Testis (tissue), 3 donors: ENCODE data around the gene PSG6. TPM values are rescaled to one million over a fixed set of nuclear protein-coding genes. Genes with fewer than 3 reads are reported as not detected.
"Not testable (repeated sequence)": the region's sequence is repeated elsewhere in the genome, so short reads cannot be mapped to it uniquely, and the experiment has no call there.

Source experiments
- DNase-seq: peaks from one replicate; pipeline ENCODE4 v3.0.0-alpha.2; 2019
- H3K27ac ChIP-seq, 2 donors: fragments of 200-600 bp; sonication (generic); one replicate each; pipeline ENCODE4 v1.5.1; 2019
- H3K27me3 ChIP-seq: fragments of 200-600 bp; sonication (generic); one replicate; pipeline ENCODE4 v1.5.1; 2019
- H3K36me3 ChIP-seq: fragments of 200-600 bp; sonication (generic); one replicate; pipeline ENCODE4 v1.5.1; 2017; ENCODE audit warnings: low read depth; ENCODE audit errors: missing control alignments
- H3K4me1 ChIP-seq: fragments of 200-600 bp; sonication (generic); one replicate; pipeline ENCODE4 v1.5.1; 2019
- H3K4me3 ChIP-seq, 2 donors: fragments of 200-600 bp; sonication (generic); one replicate each; pipeline ENCODE4 v1.5.1; 2017 to 2019
- H3K9me3 ChIP-seq: fragments of 200-600 bp; sonication (generic); one replicate; pipeline ENCODE4 v1.5.1; 2017
- CTCF ChIP-seq, 3 experiments: fragments of 450-650 bp in 2 of 3; fragments of 200-600 bp in 1 of 3; sonication (generic) in 1 of 3; IDR thresholded peaks; one replicate each; pipeline ENCODE4 v1.5.1; 2016 to 2019; ENCODE audit warnings: antibody characterized with exemption in 3 of 3, mild to moderate bottlenecking in 2 of 3, moderate library complexity in 1 of 3
- POLR2A ChIP-seq: fragments of 450-650 bp; IDR thresholded peaks from one replicate; pipeline ENCODE4 v1.6.1; 2017; ENCODE audit warnings: antibody characterized with exemption, mild to moderate bottlenecking, moderate library complexity
- WGBS, 2 donors: methylation state at CpG; one replicate each; pipeline ENCODE4 v1.1.5; 2018; 5-methylcytosine and 5-hydroxymethylcytosine counted together
- intact Hi-C: fragments of 100-400 bp; cut with DNase I; formaldehyde crosslinking; loops from one replicate; pipeline ENCODE4 v1.15.1; 2023; ENCODE audit warnings: low total_unique reads
- polyA plus RNA-seq: library from polyadenylated mRNA; stranded (reverse); fragments of 350-450 nt; fragmentation: Illumina TruSeq; extraction: RNeasy Lipid Tissue Mini Kit (QIAGEN cat#74804); gene quantifications from one replicate; pipeline ENCODE4 v1.2.3, GENCODE V29; 2014; ENCODE audit warnings: low read depth, low replicate concordance; ENCODE audit not compliant: insufficient read depth
- total RNA-seq, 2 donors: library from RNA; depleted of rRNA; stranded (reverse); fragments of >200 nt; gene quantifications; one replicate each; pipeline ENCODE4 v1.2.3, GENCODE V29; 2016

Gene PSG6
- total and polyA plus RNA-seq, 3 donors from 2014 or later: not detected

DNA sequence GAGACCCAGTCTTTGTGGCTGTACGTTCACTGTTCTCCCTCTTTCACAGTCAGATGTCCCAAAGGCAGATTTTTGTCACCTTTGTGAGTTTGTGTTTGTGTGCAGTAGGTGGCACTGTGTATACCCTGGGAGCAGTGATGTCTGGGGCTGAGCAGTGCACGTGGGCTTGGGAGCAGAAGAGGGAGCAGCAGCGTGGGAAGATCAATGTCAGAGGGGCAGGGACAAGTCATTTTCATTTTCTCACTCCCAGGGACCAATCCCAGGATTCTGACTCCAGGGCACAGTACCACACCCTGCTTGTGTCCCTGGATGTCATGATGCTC, 2.0 kb upstream of the PSG6 start:
- no peak for DNase-seq
- Histone ChIP-seq H3K27ac (no peak overlapping the region), H3K27me3 (no peaks in the 10 kb centered on the region), H3K36me3 (no peaks in the 10 kb centered on the region), H3K9me3 (no peaks in the 10 kb centered on the region), H3K4me1 (no peaks in the 10 kb centered on the region), H3K4me3 (no peak overlapping the region)
- TF ChIP-seq POLR2A: no peak
- TF ChIP-seq CTCF (IDR thresholded peaks at IDR 0.05): no peak
- 32 to 35% methylated on average over 3 of the region's 3 CpGs for WGBS, 2 donors
- intact Hi-C loops: no loop called here

DNA sequence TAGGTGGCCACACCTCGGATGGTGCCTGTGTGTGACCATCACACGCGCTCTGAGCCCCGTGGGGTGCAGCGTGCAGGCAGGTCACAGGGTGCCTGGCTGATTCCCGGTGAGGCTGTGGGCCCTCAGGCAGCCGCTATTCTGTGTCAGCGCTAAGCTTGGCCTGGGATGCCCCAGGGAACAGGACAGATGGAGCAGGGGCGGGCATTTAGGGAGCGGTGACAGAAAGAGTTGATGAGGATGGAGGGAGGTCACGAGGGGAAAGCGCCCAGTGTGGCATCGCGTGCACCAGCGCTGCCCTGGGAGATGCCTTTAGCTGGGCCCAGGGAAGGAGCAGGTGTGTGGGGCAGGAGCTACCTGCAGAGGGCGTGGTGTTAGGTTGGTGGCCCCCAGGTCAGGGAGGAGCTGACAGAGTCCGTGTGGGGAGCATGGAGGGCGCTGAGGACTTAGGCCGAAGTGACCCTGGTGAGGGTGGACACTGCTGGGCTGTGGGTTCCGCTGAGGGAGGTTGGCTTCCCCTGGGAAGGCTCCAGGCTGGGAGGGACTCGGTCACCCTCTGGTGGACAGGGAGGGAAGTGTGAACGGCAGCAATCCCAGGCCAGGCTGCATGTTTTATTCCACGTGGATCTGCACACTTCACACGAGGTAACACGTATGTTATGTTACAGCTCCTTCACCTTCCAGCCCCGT, 1.5 kb upstream of the PSG6 start:
- intact Hi-C loops, DNase-seq, H3K36me3 ChIP-seq: not testable (repeated sequence)

DNA sequence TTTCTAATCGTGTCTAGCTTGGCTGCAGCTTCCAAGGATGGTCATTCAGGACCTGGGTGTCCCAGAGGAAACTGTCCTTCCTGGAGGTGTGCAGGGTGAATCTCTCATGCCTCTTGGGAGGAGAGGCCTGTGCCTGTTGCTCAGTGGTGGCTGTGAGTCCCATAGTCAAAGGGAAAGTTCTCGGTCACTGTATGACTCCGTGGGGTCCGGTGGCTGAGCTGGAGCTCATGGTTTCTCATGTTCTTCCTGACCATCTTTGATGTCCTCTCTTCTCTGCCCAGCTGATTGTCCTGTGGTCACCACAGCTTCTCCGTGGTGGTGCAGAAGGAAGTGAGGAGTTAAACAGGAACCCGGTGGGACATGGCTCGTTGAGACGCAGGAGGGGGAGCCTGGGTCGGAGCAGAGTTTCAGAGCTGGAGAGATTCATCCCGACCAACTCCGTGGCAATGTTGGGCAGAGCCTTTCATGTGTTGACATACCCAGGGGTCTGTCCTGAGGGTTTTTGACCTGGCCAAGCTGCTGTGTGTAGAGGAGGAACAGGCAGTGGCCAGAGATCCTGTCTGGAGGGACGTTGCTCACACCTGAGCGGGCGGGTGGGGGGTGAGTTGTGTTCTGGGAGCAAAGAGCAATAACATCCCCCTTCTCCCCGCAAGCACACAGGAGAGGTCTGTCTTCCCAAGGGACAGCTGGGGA, 829 bp upstream of the PSG6 start:
- H3K27me3 ChIP-seq, H3K36me3 ChIP-seq, H3K9me3 ChIP-seq, intact Hi-C loops, H3K4me3 ChIP-seq, DNase-seq, H3K4me1 ChIP-seq, H3K27ac ChIP-seq: not testable (repeated sequence)
- WGBS, 2 donors: 71 to 82% methylated on average over 15 of the region's 15 CpGs

More for the DNA sequence above, 1.5 kb upstream of the PSG6 start:
- not testable (repeated sequence) for H3K27me3 ChIP-seq, H3K4me1 ChIP-seq, H3K9me3 ChIP-seq, H3K27ac ChIP-seq, H3K4me3 ChIP-seq
- WGBS, 2 donors: 61 to 73% methylated on average over 22 to 26 of the region's 26 CpGs

GRCh38 chr19:42916931-42917330, 763 bp downstream of the PSG6 start:
- H3K4me1 ChIP-seq, H3K4me3 ChIP-seq, H3K27me3 ChIP-seq, H3K36me3 ChIP-seq, DNase-seq, intact Hi-C loops, H3K9me3 ChIP-seq, H3K27ac ChIP-seq: not testable (repeated sequence)
- 81 to 86% methylated on average over 1 of the region's 1 CpG for WGBS, 2 donors

- H3K27me3 ChIP-seq, H3K4me3 ChIP-seq, DNase-seq, intact Hi-C loops, H3K27ac ChIP-seq, H3K9me3 ChIP-seq, H3K36me3 ChIP-seq, H3K4me1 ChIP-seq: not testable (repeated sequence)
- WGBS, 2 donors: 69 to 82% methylated on average over 5 of the region's 5 CpGs
Observed at GRCh38 chr19:42913516-42913915, 4.2 kb downstream of the PSG6 start.

- H3K9me3 ChIP-seq, H3K27ac ChIP-seq, DNase-seq, H3K4me3 ChIP-seq, H3K4me1 ChIP-seq, H3K27me3 ChIP-seq, intact Hi-C loops, H3K36me3 ChIP-seq: not testable (repeated sequence)
- 74 to 84% methylated on average over 4 of the region's 4 CpGs for WGBS, 2 donors
Observed at GRCh38 chr19:42912941-42913340, 4.8 kb downstream of the PSG6 start.

GRCh38 chr19:42911731-42912130, 6.0 kb downstream of the PSG6 start:
- WGBS, 2 donors: 82 to 86% methylated on average over 5 of the region's 5 CpGs
- H3K36me3 ChIP-seq, H3K4me1 ChIP-seq, H3K4me3 ChIP-seq, intact Hi-C loops, DNase-seq, H3K27ac ChIP-seq, H3K27me3 ChIP-seq, H3K9me3 ChIP-seq: not testable (repeated sequence)

GRCh38 chr19:42906162-42906561, 11.5 kb downstream of the PSG6 start:
- WGBS, 2 donors: 42 to 64% methylated on average over 5 of the region's 5 CpGs
- H3K9me3 ChIP-seq, H3K27ac ChIP-seq, H3K36me3 ChIP-seq, DNase-seq, H3K4me3 ChIP-seq, H3K27me3 ChIP-seq, H3K4me1 ChIP-seq, intact Hi-C loops: not testable (repeated sequence)

DNA sequence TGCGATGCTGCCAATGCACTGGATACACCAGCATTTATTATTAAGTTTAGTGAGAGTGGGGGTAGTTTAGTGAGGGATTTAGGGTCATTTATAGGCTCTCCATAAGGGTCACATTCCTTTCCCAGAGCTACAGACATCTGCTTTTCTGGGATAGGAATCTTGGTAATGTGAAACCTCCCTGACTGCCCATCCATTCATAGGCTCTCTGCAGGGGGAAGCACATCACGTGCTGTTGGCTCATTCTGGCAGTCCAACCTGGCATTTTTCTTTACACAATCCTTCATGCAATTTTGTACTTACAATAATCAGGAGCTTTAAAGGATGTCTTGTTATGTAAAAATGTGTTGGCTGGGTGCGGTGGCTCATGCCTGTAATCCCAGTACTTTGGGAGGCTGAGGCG, 17.1 kb downstream of the PSG6 start:
- H3K27me3 ChIP-seq, DNase-seq, H3K4me3 ChIP-seq, H3K36me3 ChIP-seq, H3K4me1 ChIP-seq, intact Hi-C loops, H3K9me3 ChIP-seq, H3K27ac ChIP-seq: not testable (repeated sequence)
- 68 to 84% methylated on average over 4 of the region's 4 CpGs for WGBS, 2 donors

DNA sequence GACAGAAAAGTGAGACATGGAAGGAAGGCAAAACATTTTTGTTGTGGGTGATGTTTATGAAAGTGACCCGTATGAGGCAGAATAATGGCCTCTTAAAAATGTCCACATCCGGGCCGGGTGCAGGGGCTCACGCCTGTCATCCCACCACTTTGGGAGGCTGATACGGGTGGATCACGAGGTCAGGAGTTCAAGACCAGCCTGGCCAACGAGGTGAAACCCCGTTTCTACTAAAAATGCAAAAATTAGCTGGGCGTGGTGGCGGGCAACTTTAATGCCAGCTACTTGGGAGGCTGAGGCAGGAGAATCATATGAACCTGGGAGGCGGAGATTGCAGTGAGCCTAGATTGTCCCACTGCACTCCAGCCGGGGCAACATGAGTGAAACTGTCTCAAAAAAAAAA, 18.0 kb downstream of the PSG6 start:
- H3K4me1 ChIP-seq, H3K9me3 ChIP-seq, H3K4me3 ChIP-seq, intact Hi-C loops, DNase-seq, H3K36me3 ChIP-seq, H3K27me3 ChIP-seq, H3K27ac ChIP-seq: not testable (repeated sequence)
- 61 to 90% methylated on average over 12 of the region's 12 CpGs for WGBS, 2 donors

DNA sequence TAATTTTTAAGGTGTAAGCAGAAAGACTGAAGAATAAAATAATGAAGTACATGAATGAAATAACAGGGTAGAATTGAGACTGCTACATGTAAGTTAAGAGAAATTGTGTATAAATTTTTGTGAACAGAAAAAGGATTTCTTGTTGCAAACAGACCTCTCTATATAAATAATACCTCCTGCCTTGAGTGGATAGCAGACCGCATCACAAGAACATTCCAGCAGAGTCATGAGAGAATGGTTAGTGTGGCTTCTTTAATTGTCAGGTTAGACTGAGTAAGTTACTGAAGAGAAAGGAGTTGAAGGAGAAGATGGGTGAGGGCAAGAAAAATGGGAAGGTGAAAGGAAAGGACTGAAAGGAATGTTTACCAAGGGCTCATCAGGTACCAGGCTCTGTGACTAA, 18.6 kb downstream of the PSG6 start:
- WGBS, 2 donors: 67 to 90% methylated on average over 1 of the region's 1 CpG
- H3K4me3 ChIP-seq, H3K36me3 ChIP-seq, H3K27ac ChIP-seq, H3K27me3 ChIP-seq, H3K9me3 ChIP-seq, intact Hi-C loops, DNase-seq, H3K4me1 ChIP-seq: not testable (repeated sequence)
